HepG2 (cell line): ENCODE data around the gene TMEM131.

Experiments
- CTCF ChIP-seq: sonication (generic); formaldehyde crosslinking; IDR thresholded peaks from 2 replicates; pipeline ENCODE4 v1.5.0; 2020; ENCODE audit warnings: mild to moderate bottlenecking, missing genetic modification reagents, moderate library complexity
- EP300 ChIP-seq, 3 experiments: sonication (generic) in 1 of 3; formaldehyde crosslinking in 1 of 3; IDR thresholded peaks; 2 replicates each; pipeline versions ENCODE4 v1.5.1 to v1.6.1; 2011 to 2020; ENCODE audit warnings: low read depth in 2 of 3, low read length in 2 of 3, borderline replicate concordance in 1 of 3, improper control_type of control experiment in 1 of 3, mild to moderate bottlenecking in 1 of 3, missing genetic modification reagents in 1 of 3, moderate library complexity in 1 of 3
- NCOA2 ChIP-seq: sonication (generic); formaldehyde crosslinking; IDR thresholded peaks from 2 replicates; pipeline ENCODE4 v1.8.0; 2022; ENCODE audit warnings: inconsistent platforms
- POLR2AphosphoS5 ChIP-seq: IDR thresholded peaks from 2 replicates; pipeline ENCODE4 v1.6.1; 2012; ENCODE audit warnings: low read depth, low read length

- TF ChIP-seq NCOA2 (CRISPR knock-in tag) (no peak; the same call in 1 of the 2 replicates), POLR2AphosphoS5 (peak; percentile 82), CTCF (CRISPR knock-in tag) (no peak; the same call in 1 of the 2 replicates), EP300 (IDR thresholded peaks at IDR 0.05; ENCODE audit: low read depth in 2 of 2, low read length in 2 of 2) (peak in 1 of 2 experiments; percentile 3; a peak in 1 of 4 replicates), EP300 (CRISPR knock-in tag; IDR thresholded peaks at IDR 0.05; ENCODE audit: borderline replicate concordance) (peak; percentile 37)
Observed at GRCh38 chr2:97995734-97996624, at the start of gene TMEM131.
